ENCODE data around the gene WNT10A. TPM values are rescaled to one million over a fixed set of nuclear protein-coding genes. Genes with fewer than 3 reads are reported as not detected.

WNT10A gene
- total RNA-seq, 4 donors from 2014 or later: 14.3 to 20.7 (median 16.3) TPM

- Histone ChIP-seq H3K9me3 (no peaks in the 10 kb centered on the region), H3K27ac (no peak overlapping the region), H3K4me3 (no peak overlapping the region), H3K27me3 (peaks cover 16% of the 10 kb centered on the region), H3K4me1 (peaks cover 38% of the 10 kb centered on the region), H3K36me3 (no peaks in the 10 kb centered on the region)
- TF ChIP-seq EP300 (IDR thresholded peaks at IDR 0.05) (no peak), CTCF (IDR thresholded peaks at IDR 0.05) (no peak), POLR2A (IDR thresholded peaks at IDR 0.05) (no peak), POLR2AphosphoS5 (IDR thresholded peaks at IDR 0.05) (no peak)
- DNase-seq (ENCODE audit: low spot score in 2 of 2): no peak
- WGBS: 36% methylated on average over 7 of the region's 12 CpGs
Observed at GRCh38 chr2:218885981-218886947, 5.6 kb downstream of the WNT10A start.

DNA sequence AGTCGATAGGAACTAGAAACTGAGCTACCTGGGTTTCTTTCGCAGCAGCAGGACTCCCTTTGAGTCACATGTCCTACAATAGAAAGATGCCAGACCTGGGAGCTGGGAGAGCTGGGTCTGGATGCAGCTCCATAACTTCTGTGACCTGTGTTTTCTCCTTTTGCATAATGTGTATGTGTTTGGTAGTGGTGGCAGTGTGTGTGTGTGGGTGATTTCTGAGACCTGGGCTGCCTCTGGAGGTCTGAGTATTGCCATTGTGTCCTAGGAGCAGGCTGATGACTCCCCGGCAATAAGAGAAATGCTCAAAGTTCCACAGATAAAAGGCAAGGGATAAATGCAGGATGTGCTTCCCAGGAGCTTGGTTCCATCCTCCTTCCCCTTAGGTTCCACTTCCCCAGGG, 6.4 kb downstream of the WNT10A start:
- WGBS: 55% methylated on average over 3 of the region's 3 CpGs
- TF ChIP-seq CTCF (IDR thresholded peaks at IDR 0.05) (no peak), POLR2A (IDR thresholded peaks at IDR 0.05) (no peak), EP300 (IDR thresholded peaks at IDR 0.05) (no peak), POLR2AphosphoS5 (IDR thresholded peaks at IDR 0.05) (no peak)
- Histone ChIP-seq H3K4me3 (no peak overlapping the region), H3K9me3 (no peaks in the 10 kb centered on the region), H3K4me1 (peaks cover 38% of the 10 kb centered on the region), H3K27me3 (peaks cover 8% of the 10 kb centered on the region), H3K27ac (no peak overlapping the region), H3K36me3 (no peaks in the 10 kb centered on the region)
- DNase-seq (ENCODE audit: low spot score in 2 of 2): no peak

- peaks cover 10% of the 10 kb centered on the region for H3K27me3 ChIP-seq
Observed at GRCh38 chr2:218888341-218888740, 7.7 kb downstream of the WNT10A start.

DNA sequence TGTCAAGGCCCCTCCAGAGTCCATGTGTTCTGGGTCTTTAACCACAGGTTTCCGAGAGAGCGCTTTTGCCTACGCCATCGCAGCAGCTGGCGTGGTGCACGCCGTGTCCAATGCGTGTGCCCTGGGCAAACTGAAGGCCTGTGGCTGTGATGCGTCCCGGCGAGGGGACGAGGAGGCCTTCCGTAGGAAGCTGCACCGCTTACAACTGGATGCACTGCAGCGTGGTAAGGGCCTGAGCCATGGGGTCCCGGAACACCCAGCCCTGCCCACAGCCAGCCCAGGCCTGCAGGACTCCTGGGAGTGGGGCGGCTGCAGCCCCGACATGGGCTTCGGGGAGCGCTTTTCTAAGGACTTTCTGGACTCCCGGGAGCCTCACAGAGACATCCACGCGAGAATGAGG, 9.3 kb downstream of the WNT10A start:
- TF ChIP-seq EP300 (IDR thresholded peaks at IDR 0.05) (no peak), POLR2AphosphoS5 (IDR thresholded peaks at IDR 0.05) (no peak), CTCF (IDR thresholded peaks at IDR 0.05) (no peak), POLR2A (IDR thresholded peaks at IDR 0.05) (no peak)
- no peak overlapping the region for H3K27ac ChIP-seq
- no peak overlapping the region for H3K4me3 ChIP-seq
- H3K36me3 ChIP-seq: no peaks in the 10 kb centered on the region
- DNase-seq (ENCODE audit: low spot score in 2 of 2): no peak
- H3K9me3 ChIP-seq: no peaks in the 10 kb centered on the region
- WGBS: 91% methylated on average over 18 of the region's 23 CpGs
- H3K27me3 ChIP-seq: peaks cover 19% of the 10 kb centered on the region
- H3K4me1 ChIP-seq: peaks cover 41% of the 10 kb centered on the region

More at GRCh38 chr2:218888341-218888740, 7.7 kb downstream of the WNT10A start:
- Histone ChIP-seq H3K27ac (no peak overlapping the region), H3K4me3 (no peak overlapping the region), H3K36me3 (no peaks in the 10 kb centered on the region), H3K9me3 (no peaks in the 10 kb centered on the region), H3K4me1 (peaks cover 38% of the 10 kb centered on the region)
- no peak for DNase-seq (ENCODE audit: low spot score in 2 of 2)
- TF ChIP-seq EP300 (IDR thresholded peaks at IDR 0.05): no peak
- TF ChIP-seq CTCF (IDR thresholded peaks at IDR 0.05): no peak
- no peak for TF ChIP-seq POLR2AphosphoS5 (IDR thresholded peaks at IDR 0.05)
- TF ChIP-seq POLR2A (IDR thresholded peaks at IDR 0.05): no peak
- 83% methylated on average over 1 of the region's 5 CpGs for WGBS

- H3K27ac ChIP-seq: no peak overlapping the region
- H3K36me3 ChIP-seq: no peaks in the 10 kb centered on the region
- WGBS: 64% methylated on average over 2 of the region's 3 CpGs
- DNase-seq (ENCODE audit: low spot score in 2 of 2): no peak
- H3K4me1 ChIP-seq: peaks cover 46% of the 10 kb centered on the region
- TF ChIP-seq EP300 (IDR thresholded peaks at IDR 0.05) (no peak), POLR2AphosphoS5 (IDR thresholded peaks at IDR 0.05) (no peak), CTCF (IDR thresholded peaks at IDR 0.05) (no peak), POLR2A (IDR thresholded peaks at IDR 0.05) (no peak)
- H3K4me3 ChIP-seq: no peak overlapping the region
- H3K9me3 ChIP-seq: no peaks in the 10 kb centered on the region
- peaks cover 24% of the 10 kb centered on the region for H3K27me3 ChIP-seq
Observed at GRCh38 chr2:218890369-218890768, 9.7 kb downstream of the WNT10A start.

All from suprapubic skin (tissue), 4 donors.